Measurements from ENCODE around the gene ESD. TPM values are rescaled to one million over a fixed set of nuclear protein-coding genes. Genes with fewer than 3 reads are reported as not detected.

ESD gene
- total RNA-seq, 1 donor from 2014 or later = 126 TPM

DNA sequence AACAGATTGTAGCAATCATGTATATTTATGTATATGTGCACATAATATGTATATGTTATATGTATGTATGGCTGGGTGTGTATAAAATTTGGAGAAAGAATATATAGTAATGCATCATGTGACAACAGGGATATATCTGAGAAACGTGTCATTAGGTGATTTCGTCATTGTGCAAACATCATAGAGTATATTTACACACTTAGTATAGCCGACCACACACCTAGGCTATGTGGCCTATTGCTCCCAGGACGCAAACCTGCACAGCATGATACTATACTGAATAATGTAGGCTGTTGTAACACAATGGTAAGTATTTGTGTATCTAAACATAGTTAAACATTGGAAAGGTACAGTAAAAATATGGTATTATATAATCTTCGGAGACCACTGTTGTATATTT lies 43.8 kb downstream of the ESD start:
- intact Hi-C loops (cut with micrococcal nuclease) = loop anchor here (2.0 kb wide), 1 partner anchor 44 kb away; the partner anchor contains the start of gene ESD
- no peak for DNase-seq (ENCODE audit: low spot score)
- Mint-ChIP-seq H3K4me1 (ENCODE audit: low read depth) (peaks cover 46% of the 10 kb centered on the region), H3K27me3 (ENCODE audit: low read depth) (no peaks in the 10 kb centered on the region), H3K27ac (no peak overlapping the region), H3K36me3 (ENCODE audit: low read depth) (peaks cover 52% of the 10 kb centered on the region), H3K9me3 (no peaks in the 10 kb centered on the region), H3K4me3 (ENCODE audit: low read depth) (no peak overlapping the region)

DNA sequence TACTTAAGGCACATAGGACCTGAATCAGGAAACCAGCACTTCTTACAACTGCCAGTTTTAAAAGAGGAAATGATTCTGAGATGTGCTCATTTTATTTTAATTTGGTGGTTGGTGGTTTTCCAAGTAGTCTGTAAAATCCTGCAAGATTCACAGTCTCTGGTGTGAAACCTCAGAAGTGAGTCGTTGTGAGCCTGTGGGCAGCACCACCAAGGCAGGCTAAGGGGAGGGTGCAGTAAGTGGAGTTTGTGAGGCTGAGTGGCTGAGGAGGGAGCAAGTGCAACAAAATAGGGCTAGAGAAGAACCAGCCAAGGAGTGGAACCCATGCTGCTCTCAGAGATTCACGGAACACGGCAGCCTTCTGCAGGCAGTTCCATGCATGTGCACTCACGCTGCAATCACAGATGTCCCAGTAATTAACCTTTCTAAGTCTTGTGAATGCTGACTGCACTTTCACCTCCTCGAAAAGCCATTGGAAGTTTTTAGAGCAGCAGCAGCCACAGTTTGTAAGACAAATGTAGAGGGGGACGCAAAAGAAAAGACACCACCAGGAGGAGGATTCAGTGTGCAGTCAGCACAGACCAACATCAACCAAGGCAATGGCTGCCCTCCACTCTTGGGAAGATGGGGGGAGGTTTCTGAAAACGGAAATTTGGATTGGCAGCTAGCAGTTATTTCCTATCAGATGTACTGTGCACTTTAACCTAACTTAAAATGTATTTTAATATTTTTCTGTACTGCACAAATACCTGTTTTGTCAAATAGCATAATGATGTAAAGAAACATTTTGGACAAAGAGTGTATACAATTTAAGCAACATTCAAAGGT lies 44.9 kb downstream of the ESD start:
- H3K4me1 Mint-ChIP-seq (ENCODE audit: low read depth) = peaks cover 36% of the 10 kb centered on the region
- intact Hi-C loops (cut with micrococcal nuclease) = loop anchor here (1.0 to 2.0 kb wide), 2 partner anchors 45 to 198 kb away; partner anchors contain the start of gene ESD
- peaks cover 58% of the 10 kb centered on the region for H3K36me3 Mint-ChIP-seq (ENCODE audit: low read depth)
- DNase-seq (ENCODE audit: low spot score) = peak; percentile 50
- H3K27ac Mint-ChIP-seq = peak overlapping the region; percentile 72
- H3K27me3 Mint-ChIP-seq (ENCODE audit: low read depth) = no peaks in the 10 kb centered on the region
- peak overlapping the region; percentile 55 for H3K4me3 Mint-ChIP-seq (ENCODE audit: low read depth)
- H3K9me3 Mint-ChIP-seq = no peaks in the 10 kb centered on the region

DNA sequence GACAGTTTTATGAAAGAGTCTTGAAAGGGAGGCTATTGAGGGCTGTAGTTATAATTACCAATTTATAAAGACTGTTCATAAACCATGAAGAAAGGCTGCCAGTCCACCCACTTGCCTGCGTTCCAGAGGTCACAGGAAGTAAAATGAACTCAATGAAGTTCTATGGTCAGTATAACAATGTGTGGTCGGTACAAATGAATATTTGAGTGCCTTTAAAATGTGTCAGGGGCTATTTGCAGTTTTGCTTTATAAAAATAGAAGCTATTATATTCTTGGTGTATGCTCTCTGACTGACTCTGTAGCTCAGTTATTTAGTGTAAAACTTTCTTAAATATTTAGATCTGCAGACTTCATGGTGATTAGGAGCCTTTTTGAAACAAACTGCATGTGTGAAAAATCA lies 47.0 kb downstream of the ESD start:
- Mint-ChIP-seq H3K4me3 (ENCODE audit: low read depth) (no peak overlapping the region), H3K27me3 (ENCODE audit: low read depth) (no peaks in the 10 kb centered on the region), H3K4me1 (ENCODE audit: low read depth) (peaks cover 36% of the 10 kb centered on the region), H3K9me3 (no peaks in the 10 kb centered on the region), H3K36me3 (ENCODE audit: low read depth) (peaks cover 74% of the 10 kb centered on the region), H3K27ac (no peak overlapping the region)
- no peak for DNase-seq (ENCODE audit: low spot score)
- intact Hi-C loops (cut with micrococcal nuclease) = no loop called here

DNA sequence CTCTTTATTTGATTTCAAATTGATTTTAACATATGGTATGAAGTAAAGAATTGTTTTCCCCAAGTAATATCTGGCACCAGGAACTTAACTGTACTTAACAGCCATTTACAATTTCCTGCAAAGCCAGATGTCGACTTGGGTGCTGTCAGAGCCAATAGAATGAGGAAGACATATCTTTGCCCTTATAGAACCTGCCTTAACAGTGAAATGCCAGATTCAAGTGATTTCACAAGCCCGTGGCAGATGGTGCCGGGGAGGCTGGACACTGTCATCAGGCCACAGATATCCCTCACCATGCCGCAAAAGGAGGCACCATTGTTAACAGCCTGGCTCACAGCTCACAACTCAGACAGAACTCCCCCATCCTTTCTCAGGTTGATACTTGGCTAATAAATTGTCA lies 48.7 kb downstream of the ESD start:
- Mint-ChIP-seq H3K27ac (no peak overlapping the region), H3K4me3 (ENCODE audit: low read depth) (no peak overlapping the region), H3K4me1 (ENCODE audit: low read depth) (peaks cover 28% of the 10 kb centered on the region), H3K36me3 (ENCODE audit: low read depth) (peaks cover 65% of the 10 kb centered on the region), H3K9me3 (no peaks in the 10 kb centered on the region), H3K27me3 (ENCODE audit: low read depth) (no peaks in the 10 kb centered on the region)
- intact Hi-C loops (cut with micrococcal nuclease) = no loop called here
- DNase-seq (ENCODE audit: low spot score) = no peak

GRCh38 chr13:46747031-46747820 lies 49.7 kb downstream of the ESD start:
- H3K4me1 Mint-ChIP-seq (ENCODE audit: low read depth) = peaks cover 23% of the 10 kb centered on the region
- intact Hi-C loops (cut with micrococcal nuclease) = no loop called here
- peaks cover 64% of the 10 kb centered on the region for H3K36me3 Mint-ChIP-seq (ENCODE audit: low read depth)
- no peaks in the 10 kb centered on the region for H3K9me3 Mint-ChIP-seq
- DNase-seq (ENCODE audit: low spot score) = no peak
- H3K27me3 Mint-ChIP-seq (ENCODE audit: low read depth) = no peaks in the 10 kb centered on the region
- no peak overlapping the region for H3K27ac Mint-ChIP-seq
- no peak overlapping the region for H3K4me3 Mint-ChIP-seq (ENCODE audit: low read depth)

GRCh38 chr13:46745706-46746105 lies 51.3 kb downstream of the ESD start:
- H3K4me1 Mint-ChIP-seq (ENCODE audit: low read depth) = peaks cover 10% of the 10 kb centered on the region
- DNase-seq (ENCODE audit: low spot score) = no peak
- intact Hi-C loops (cut with micrococcal nuclease) = no loop called here
- H3K27me3 Mint-ChIP-seq (ENCODE audit: low read depth) = no peaks in the 10 kb centered on the region
- no peak overlapping the region for H3K27ac Mint-ChIP-seq
- H3K4me3 Mint-ChIP-seq (ENCODE audit: low read depth) = no peak overlapping the region
- H3K9me3 Mint-ChIP-seq = no peaks in the 10 kb centered on the region
- peaks cover 58% of the 10 kb centered on the region for H3K36me3 Mint-ChIP-seq (ENCODE audit: low read depth)

- H3K4me1 Mint-ChIP-seq (ENCODE audit: low read depth) = peaks cover 6% of the 10 kb centered on the region
- H3K36me3 Mint-ChIP-seq (ENCODE audit: low read depth) = peaks cover 52% of the 10 kb centered on the region
Measured at GRCh38 chr13:46745062-46745461, 51.9 kb downstream of the ESD start.

GRCh38 chr13:46743191-46743590 lies 53.8 kb downstream of the ESD start:
- DNase-seq (ENCODE audit: low spot score) = no peak
- Mint-ChIP-seq H3K4me1 (ENCODE audit: low read depth) (no peaks in the 10 kb centered on the region), H3K9me3 (no peaks in the 10 kb centered on the region), H3K27ac (no peak overlapping the region), H3K27me3 (ENCODE audit: low read depth) (no peaks in the 10 kb centered on the region), H3K4me3 (ENCODE audit: low read depth) (no peak overlapping the region), H3K36me3 (ENCODE audit: low read depth) (peaks cover 39% of the 10 kb centered on the region)
- intact Hi-C loops (cut with micrococcal nuclease) = no loop called here

More at GRCh38 chr13:46745062-46745461, 51.9 kb downstream of the ESD start:
- intact Hi-C loops (cut with micrococcal nuclease) = no loop called here
- no peak overlapping the region for H3K4me3 Mint-ChIP-seq (ENCODE audit: low read depth)
- no peak for DNase-seq (ENCODE audit: low spot score)
- H3K9me3 Mint-ChIP-seq = no peaks in the 10 kb centered on the region
- no peaks in the 10 kb centered on the region for H3K27me3 Mint-ChIP-seq (ENCODE audit: low read depth)
- H3K27ac Mint-ChIP-seq = no peak overlapping the region

DNA sequence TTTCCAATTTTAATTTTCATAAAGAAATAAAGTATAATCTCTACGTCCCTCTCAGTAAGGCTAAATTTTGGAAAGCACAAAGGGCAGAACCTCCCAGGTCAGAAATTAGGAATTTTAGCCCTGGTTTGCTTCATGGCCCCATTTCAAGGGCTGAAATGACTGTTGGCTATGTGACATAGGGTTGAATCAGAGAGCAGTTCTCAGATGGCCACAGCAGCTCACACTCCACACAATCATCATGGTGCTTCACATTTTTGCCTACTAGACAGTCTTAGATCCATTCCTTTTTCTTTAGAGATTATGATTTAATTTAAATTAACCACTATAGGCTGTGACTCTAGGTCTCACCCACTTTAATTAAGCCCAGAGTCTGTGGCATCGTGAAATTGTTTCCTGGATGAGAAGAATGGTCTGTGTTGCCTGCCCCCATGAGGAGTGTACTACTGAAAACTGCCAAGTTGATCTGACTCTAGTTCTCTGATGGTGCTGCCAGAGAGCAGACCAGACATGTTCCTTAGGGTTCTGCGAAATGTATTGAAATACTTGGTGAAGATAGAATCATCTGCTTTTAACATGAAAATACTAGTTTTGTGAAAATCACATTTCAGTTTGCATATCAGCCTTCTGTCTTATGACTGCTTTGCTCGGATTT lies 57.4 kb downstream of the ESD start:
- no peak overlapping the region for H3K4me3 Mint-ChIP-seq (ENCODE audit: low read depth)
- no peaks in the 10 kb centered on the region for H3K27me3 Mint-ChIP-seq (ENCODE audit: low read depth)
- intact Hi-C loops (cut with micrococcal nuclease) = no loop called here
- peaks cover 31% of the 10 kb centered on the region for H3K36me3 Mint-ChIP-seq (ENCODE audit: low read depth)
- no peak overlapping the region for H3K27ac Mint-ChIP-seq
- no peak for DNase-seq (ENCODE audit: low spot score)
- H3K4me1 Mint-ChIP-seq (ENCODE audit: low read depth) = no peaks in the 10 kb centered on the region
- no peaks in the 10 kb centered on the region for H3K9me3 Mint-ChIP-seq

DNA sequence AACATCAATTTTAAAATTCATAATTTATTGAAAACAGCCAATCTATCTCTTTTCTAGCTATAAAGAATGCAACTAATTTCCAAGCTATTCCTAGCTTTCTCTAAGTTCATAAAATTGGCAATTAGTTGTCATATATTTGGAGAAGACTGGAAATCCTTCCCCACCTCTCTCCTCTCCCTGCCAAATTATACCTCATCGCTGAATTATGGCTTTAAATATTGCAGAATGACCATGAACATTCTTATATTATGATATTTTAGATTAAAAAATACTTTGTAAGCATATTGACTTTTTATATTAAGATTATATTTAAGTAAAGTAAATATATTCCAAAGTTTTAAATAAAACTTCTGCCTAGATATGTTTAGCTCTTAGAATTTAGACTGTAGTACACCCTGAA lies 58.2 kb downstream of the ESD start:
- no peaks in the 10 kb centered on the region for H3K27me3 Mint-ChIP-seq (ENCODE audit: low read depth)
- no peak overlapping the region for H3K27ac Mint-ChIP-seq
- no peaks in the 10 kb centered on the region for H3K4me1 Mint-ChIP-seq (ENCODE audit: low read depth)
- no peak overlapping the region for H3K4me3 Mint-ChIP-seq (ENCODE audit: low read depth)
- DNase-seq (ENCODE audit: low spot score) = no peak
- intact Hi-C loops (cut with micrococcal nuclease) = no loop called here
- H3K9me3 Mint-ChIP-seq = no peaks in the 10 kb centered on the region
- peaks cover 27% of the 10 kb centered on the region for H3K36me3 Mint-ChIP-seq (ENCODE audit: low read depth)

DNA sequence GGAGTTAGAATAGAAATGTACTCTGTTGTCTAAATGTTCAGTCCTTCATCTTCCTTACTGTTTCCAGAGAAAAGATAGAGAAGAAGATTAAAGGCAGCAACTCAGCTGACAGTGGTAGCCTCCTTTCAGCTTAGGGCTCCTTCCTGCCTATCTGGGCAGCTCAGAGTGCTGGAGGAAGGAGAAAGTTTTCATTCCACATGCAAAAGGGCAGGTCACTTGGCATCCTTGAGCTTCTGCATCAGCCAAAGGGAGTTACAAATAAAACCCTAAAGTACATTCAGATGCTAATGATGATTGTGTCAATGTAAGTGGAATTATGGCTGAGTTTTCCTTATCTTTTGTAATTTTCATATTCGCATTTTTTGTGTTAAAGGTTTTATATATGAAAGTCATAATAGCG lies 58.9 kb downstream of the ESD start:
- no peaks in the 10 kb centered on the region for H3K4me1 Mint-ChIP-seq (ENCODE audit: low read depth)
- no peak for DNase-seq (ENCODE audit: low spot score)
- no peak overlapping the region for H3K4me3 Mint-ChIP-seq (ENCODE audit: low read depth)
- H3K36me3 Mint-ChIP-seq (ENCODE audit: low read depth) = peaks cover 27% of the 10 kb centered on the region
- H3K9me3 Mint-ChIP-seq = no peaks in the 10 kb centered on the region
- no peak overlapping the region for H3K27ac Mint-ChIP-seq
- intact Hi-C loops (cut with micrococcal nuclease) = no loop called here
- H3K27me3 Mint-ChIP-seq (ENCODE audit: low read depth) = no peaks in the 10 kb centered on the region

- Mint-ChIP-seq H3K27ac (no peak overlapping the region), H3K27me3 (ENCODE audit: low read depth) (no peaks in the 10 kb centered on the region), H3K36me3 (ENCODE audit: low read depth) (peaks cover 34% of the 10 kb centered on the region), H3K9me3 (no peaks in the 10 kb centered on the region), H3K4me3 (ENCODE audit: low read depth) (no peak overlapping the region), H3K4me1 (ENCODE audit: low read depth) (no peaks in the 10 kb centered on the region)
- no peak for DNase-seq (ENCODE audit: low spot score)
- intact Hi-C loops (cut with micrococcal nuclease) = no loop called here
Measured at GRCh38 chr13:46736541-46737310, 60.2 kb downstream of the ESD start.

Measured in activated T-helper 2 cell treated with anti-CD3 and anti-CD28 coated beads, Interferon-gamma antibody, Interleukin-2, Interleukin-4, amounts not matched to agents 10 μg/mL and 5 μg/mL and 100 μg/mL, durations not matched to agents 14 hours and 24 hours and 36 hours (primary cell).